ENCODE results near the gene CLCN7.

- TF ChIP-seq ZC3H4 (CRISPR knock-in tag; IDR thresholded peaks at IDR 0.05; ENCODE audit: borderline replicate concordance) (no peak), MATR3 (CRISPR knock-in tag; IDR thresholded peaks at IDR 0.05) (no peak)
Measured at GRCh38 chr16:1469693-1470201, 5.1 kb downstream of the CLCN7 start.
